ENCODE measurements around the gene PHACTR1. TPM values are rescaled to one million over a fixed set of nuclear protein-coding genes. Genes with fewer than 3 reads are reported as not detected.

The PHACTR1 gene
- total RNA-seq, 4 donors from 2014 or later: 12.6 to 17.7 (median 17.1) TPM

- no peak for TF ChIP-seq CTCF (IDR thresholded peaks at IDR 0.05)
Measured at GRCh38 chr6:12811519-12811918, 95.0 kb downstream of the PHACTR1 start.

GRCh38 chr6:12813321-12813720 lies 96.8 kb downstream of the PHACTR1 start:
- TF ChIP-seq CTCF (IDR thresholded peaks at IDR 0.05): no peak
- DNase-seq (ENCODE audit: low spot score) (no peak), ATAC-seq (ENCODE audit: low FRiP score) (no peak)

More at GRCh38 chr6:12811519-12811918, 95.0 kb downstream of the PHACTR1 start:
- no peak for DNase-seq (ENCODE audit: low spot score)
- no peak for ATAC-seq (ENCODE audit: low FRiP score)

- ATAC-seq (ENCODE audit: low FRiP score) (no peak), DNase-seq (ENCODE audit: low spot score) (no peak)
- no peak for TF ChIP-seq CTCF (IDR thresholded peaks at IDR 0.05)
Measured at GRCh38 chr6:12814015-12814414, 97.4 kb downstream of the PHACTR1 start.

GRCh38 chr6:12815089-12815488 lies 98.5 kb downstream of the PHACTR1 start:
- DNase-seq (ENCODE audit: low spot score) (no peak), ATAC-seq (ENCODE audit: low FRiP score) (no peak)
- no peak for TF ChIP-seq CTCF (IDR thresholded peaks at IDR 0.05)

- no peak for TF ChIP-seq CTCF (IDR thresholded peaks at IDR 0.05)
- no peak for DNase-seq (ENCODE audit: low spot score)
- no peak for ATAC-seq (ENCODE audit: low FRiP score)
Measured at GRCh38 chr6:12815884-12816600, 99.5 kb downstream of the PHACTR1 start.

- ATAC-seq (ENCODE audit: low FRiP score) (no peak), DNase-seq (ENCODE audit: low spot score) (no peak)
- no peak for TF ChIP-seq CTCF (IDR thresholded peaks at IDR 0.05)
Measured at GRCh38 chr6:12818324-12818723, 101.8 kb downstream of the PHACTR1 start.

- no peak for ATAC-seq (ENCODE audit: low FRiP score)
- no peak for TF ChIP-seq CTCF (IDR thresholded peaks at IDR 0.05)
- DNase-seq (ENCODE audit: low spot score): no peak
Measured at GRCh38 chr6:12823847-12824246, 107.3 kb downstream of the PHACTR1 start.
